ENCODE data around the gene MGLL.
A peak's percentile ranks its signal among the peaks of the same experiment; 100 is the strongest.

MGLL gene

DNA sequence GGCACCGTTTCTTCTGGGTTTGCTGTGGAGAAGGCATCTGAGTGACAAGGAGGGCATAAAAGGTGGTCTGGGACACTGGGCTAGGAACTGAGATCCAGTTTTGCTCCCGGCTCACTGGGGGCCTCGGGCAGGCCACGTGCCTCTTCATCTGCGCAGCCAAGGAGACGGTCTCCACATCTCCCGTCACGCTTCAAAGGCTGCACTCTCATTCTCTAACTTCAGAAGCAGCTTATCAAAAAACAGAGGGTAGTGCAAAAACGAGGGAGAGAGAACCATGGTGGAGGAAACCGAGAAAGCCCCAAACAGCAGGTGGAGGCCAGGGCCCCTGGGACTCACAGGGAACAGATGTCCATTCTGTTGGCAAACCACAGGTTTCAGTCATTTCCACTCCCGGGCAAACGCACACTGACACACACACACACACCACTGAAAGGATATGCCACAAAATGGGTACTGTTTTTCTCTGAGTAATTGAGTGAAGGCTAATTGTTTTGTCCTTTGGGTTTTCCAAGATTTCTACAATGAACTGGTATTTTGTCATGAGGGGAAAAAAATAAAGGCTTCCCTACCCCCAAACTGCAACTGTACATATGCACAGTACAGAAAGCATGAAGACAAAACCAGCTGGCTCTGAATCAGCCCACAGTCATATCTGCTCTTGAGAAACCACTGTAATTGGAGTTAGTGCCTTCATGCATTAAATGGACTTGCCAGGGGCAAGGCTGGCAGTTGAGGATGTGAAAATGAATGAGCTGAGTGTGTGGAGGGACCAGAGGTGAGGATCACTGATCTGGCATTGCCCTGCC, 71.9 kb downstream of the MGLL start:
- Histone ChIP-seq H3K27me3 (ENCODE audit: insufficient read depth, poor library complexity, severe bottlenecking) (no peaks in the 10 kb centered on the region), H3K27ac (replicated peaks) (no peak overlapping the region), H3K4me3 (replicated peaks; ENCODE audit: insufficient read depth, low read length) (no peak overlapping the region)
- peak in 1 of 2 experiments; percentile 46 for DNase-seq (ENCODE audit: low read depth in 1 of 2, low spot score in 1 of 2)
- TF ChIP-seq, protein P1, sequence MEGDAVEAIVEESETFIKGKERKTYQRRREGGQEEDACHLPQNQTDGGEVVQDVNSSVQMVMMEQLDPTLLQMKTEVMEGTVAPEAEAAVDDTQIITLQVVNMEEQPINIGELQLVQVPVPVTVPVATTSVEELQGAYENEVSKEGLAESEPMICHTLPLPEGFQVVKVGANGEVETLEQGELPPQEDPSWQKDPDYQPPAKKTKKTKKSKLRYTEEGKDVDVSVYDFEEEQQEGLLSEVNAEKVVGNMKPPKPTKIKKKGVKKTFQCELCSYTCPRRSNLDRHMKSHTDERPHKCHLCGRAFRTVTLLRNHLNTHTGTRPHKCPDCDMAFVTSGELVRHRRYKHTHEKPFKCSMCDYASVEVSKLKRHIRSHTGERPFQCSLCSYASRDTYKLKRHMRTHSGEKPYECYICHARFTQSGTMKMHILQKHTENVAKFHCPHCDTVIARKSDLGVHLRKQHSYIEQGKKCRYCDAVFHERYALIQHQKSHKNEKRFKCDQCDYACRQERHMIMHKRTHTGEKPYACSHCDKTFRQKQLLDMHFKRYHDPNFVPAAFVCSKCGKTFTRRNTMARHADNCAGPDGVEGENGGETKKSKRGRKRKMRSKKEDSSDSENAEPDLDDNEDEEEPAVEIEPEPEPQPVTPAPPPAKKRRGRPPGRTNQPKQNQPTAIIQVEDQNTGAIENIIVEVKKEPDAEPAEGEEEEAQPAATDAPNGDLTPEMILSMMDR (IDR thresholded peaks at IDR 0.05; ENCODE audit: insufficient read depth, low read length) = no peak
- no peak for TF ChIP-seq SPI1 (IDR thresholded peaks at IDR 0.05; ENCODE audit: borderline replicate concordance, low read depth)
- TF ChIP-seq POLR2AphosphoS5 (IDR thresholded peaks at IDR 0.05; ENCODE audit: low read depth) = no peak
- TF ChIP-seq, protein P2, sequence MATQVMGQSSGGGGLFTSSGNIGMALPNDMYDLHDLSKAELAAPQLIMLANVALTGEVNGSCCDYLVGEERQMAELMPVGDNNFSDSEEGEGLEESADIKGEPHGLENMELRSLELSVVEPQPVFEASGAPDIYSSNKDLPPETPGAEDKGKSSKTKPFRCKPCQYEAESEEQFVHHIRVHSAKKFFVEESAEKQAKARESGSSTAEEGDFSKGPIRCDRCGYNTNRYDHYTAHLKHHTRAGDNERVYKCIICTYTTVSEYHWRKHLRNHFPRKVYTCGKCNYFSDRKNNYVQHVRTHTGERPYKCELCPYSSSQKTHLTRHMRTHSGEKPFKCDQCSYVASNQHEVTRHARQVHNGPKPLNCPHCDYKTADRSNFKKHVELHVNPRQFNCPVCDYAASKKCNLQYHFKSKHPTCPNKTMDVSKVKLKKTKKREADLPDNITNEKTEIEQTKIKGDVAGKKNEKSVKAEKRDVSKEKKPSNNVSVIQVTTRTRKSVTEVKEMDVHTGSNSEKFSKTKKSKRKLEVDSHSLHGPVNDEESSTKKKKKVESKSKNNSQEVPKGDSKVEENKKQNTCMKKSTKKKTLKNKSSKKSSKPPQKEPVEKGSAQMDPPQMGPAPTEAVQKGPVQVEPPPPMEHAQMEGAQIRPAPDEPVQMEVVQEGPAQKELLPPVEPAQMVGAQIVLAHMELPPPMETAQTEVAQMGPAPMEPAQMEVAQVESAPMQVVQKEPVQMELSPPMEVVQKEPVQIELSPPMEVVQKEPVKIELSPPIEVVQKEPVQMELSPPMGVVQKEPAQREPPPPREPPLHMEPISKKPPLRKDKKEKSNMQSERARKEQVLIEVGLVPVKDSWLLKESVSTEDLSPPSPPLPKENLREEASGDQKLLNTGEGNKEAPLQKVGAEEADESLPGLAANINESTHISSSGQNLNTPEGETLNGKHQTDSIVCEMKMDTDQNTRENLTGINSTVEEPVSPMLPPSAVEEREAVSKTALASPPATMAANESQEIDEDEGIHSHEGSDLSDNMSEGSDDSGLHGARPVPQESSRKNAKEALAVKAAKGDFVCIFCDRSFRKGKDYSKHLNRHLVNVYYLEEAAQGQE (IDR thresholded peaks at IDR 0.05; ENCODE audit: insufficient replicate concordance, low read depth) = no peak
- no peak for TF ChIP-seq GABPA (IDR thresholded peaks at IDR 0.05; ENCODE audit: low read depth)

DNA sequence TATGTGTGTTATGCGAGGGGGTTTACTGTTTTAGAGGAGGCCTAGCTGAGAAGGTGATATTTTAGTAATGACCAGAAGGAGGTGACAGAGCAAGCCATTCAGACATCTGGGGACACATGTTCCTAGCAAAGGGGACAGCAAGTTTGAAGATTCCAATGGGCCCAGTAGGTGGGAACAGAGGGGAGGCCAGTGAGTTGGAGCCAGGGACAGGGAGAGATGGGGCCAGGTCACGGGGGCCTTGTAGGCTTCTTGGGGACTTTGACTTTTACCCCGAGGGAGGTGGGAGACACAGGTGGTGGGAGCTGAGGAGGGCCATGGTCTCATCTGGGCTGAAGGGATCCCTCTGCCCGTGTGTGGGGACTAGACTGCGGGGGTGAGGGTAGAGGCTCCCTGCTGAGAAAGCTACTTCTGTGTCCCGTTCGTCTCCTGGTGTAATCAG, 72.5 kb downstream of the MGLL start:
- no peak for DNase-seq (ENCODE audit: low read depth in 1 of 2, low spot score in 1 of 2)
- no peak overlapping the region for H3K27ac ChIP-seq (replicated peaks)
- H3K27me3 ChIP-seq (ENCODE audit: insufficient read depth, poor library complexity, severe bottlenecking) = no peaks in the 10 kb centered on the region
- no peak overlapping the region for H3K4me3 ChIP-seq (replicated peaks; ENCODE audit: insufficient read depth, low read length)
- TF ChIP-seq, protein P1 (IDR thresholded peaks at IDR 0.05; ENCODE audit: insufficient read depth, low read length) = no peak
- TF ChIP-seq GABPA (IDR thresholded peaks at IDR 0.05; ENCODE audit: low read depth) (no peak), SPI1 (IDR thresholded peaks at IDR 0.05; ENCODE audit: borderline replicate concordance, low read depth) (no peak), POLR2AphosphoS5 (IDR thresholded peaks at IDR 0.05; ENCODE audit: low read depth) (no peak)
- TF ChIP-seq, protein P2 (IDR thresholded peaks at IDR 0.05; ENCODE audit: insufficient replicate concordance, low read depth) = no peak

DNA sequence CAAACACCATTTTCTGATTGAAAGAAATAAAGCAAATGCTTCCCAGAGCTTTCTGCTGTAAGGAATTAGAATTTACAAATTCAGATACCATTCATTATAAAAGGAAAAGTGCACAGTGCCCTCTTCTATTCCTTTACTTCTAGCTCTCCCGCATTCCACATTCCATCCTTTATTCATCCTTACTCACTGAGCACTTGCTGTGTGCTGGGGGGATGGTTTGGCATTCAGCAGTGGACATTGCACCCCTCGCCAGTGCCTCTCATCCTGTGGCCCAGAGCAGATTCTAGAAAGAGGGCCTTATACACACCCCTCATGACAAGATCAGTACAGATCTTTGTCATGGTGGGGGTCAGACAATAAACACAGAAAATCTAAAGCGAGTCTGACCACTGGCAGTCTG, 73.0 kb downstream of the MGLL start:
- no peak overlapping the region for H3K4me3 ChIP-seq (replicated peaks; ENCODE audit: insufficient read depth, low read length)
- H3K27me3 ChIP-seq (ENCODE audit: insufficient read depth, poor library complexity, severe bottlenecking) = no peaks in the 10 kb centered on the region
- no peak for DNase-seq (ENCODE audit: low read depth in 1 of 2, low spot score in 1 of 2)
- no peak overlapping the region for H3K27ac ChIP-seq (replicated peaks)
- TF ChIP-seq SPI1 (IDR thresholded peaks at IDR 0.05; ENCODE audit: borderline replicate concordance, low read depth) (no peak), GABPA (IDR thresholded peaks at IDR 0.05; ENCODE audit: low read depth) (no peak), POLR2AphosphoS5 (IDR thresholded peaks at IDR 0.05; ENCODE audit: low read depth) (no peak)
- TF ChIP-seq, protein P1 (IDR thresholded peaks at IDR 0.05; ENCODE audit: insufficient read depth, low read length) = no peak
- TF ChIP-seq, protein P2 (IDR thresholded peaks at IDR 0.05; ENCODE audit: insufficient replicate concordance, low read depth) = no peak

Measured in HL-60 (cell line).